Activated naive CD4-positive, alpha-beta T cell treated with anti-CD3 and anti-CD28 coated beads, Interleukin-2, amount 50 U/mL, for 24 hours (primary cell): ENCODE results near the gene TREX2.

Source experiments
- H3K27ac Mint-ChIP-seq: one replicate; pipeline ENCODE4 v1.8.0; 2021; ENCODE audit warnings: mild to moderate bottlenecking, mixed read lengths
- H3K27me3 Mint-ChIP-seq: one replicate; pipeline ENCODE4 v1.8.0; 2021; ENCODE audit warnings: mixed read lengths
- H3K36me3 Mint-ChIP-seq: one replicate; pipeline ENCODE4 v1.8.0; 2021; ENCODE audit warnings: mixed read lengths
- H3K4me1 Mint-ChIP-seq: one replicate; pipeline ENCODE4 v1.8.0; 2021; ENCODE audit warnings: mixed read lengths
- H3K4me3 Mint-ChIP-seq: one replicate; pipeline ENCODE4 v1.8.0; 2021; ENCODE audit warnings: mild to moderate bottlenecking, mixed read lengths
- H3K9me3 Mint-ChIP-seq: one replicate; pipeline ENCODE4 v1.8.0; 2021; ENCODE audit warnings: mixed read lengths

The TREX2 gene

GRCh38 chrX:153450114-153450948, 4.5 kb upstream of the TREX2 start:
- H3K36me3 Mint-ChIP-seq, result no peaks in the 10 kb centered on the region
- H3K4me1 Mint-ChIP-seq, result no peaks in the 10 kb centered on the region
- no peaks in the 10 kb centered on the region for H3K9me3 Mint-ChIP-seq
- no peak overlapping the region for H3K27ac Mint-ChIP-seq
- H3K27me3 Mint-ChIP-seq, result no peaks in the 10 kb centered on the region
- no peak overlapping the region for H3K4me3 Mint-ChIP-seq

- no peaks in the 10 kb centered on the region for H3K9me3 Mint-ChIP-seq
- no peak overlapping the region for H3K4me3 Mint-ChIP-seq
- H3K27me3 Mint-ChIP-seq, result no peaks in the 10 kb centered on the region
- no peak overlapping the region for H3K27ac Mint-ChIP-seq
- no peaks in the 10 kb centered on the region for H3K4me1 Mint-ChIP-seq
- no peaks in the 10 kb centered on the region for H3K36me3 Mint-ChIP-seq
Measured at GRCh38 chrX:153449368-153450113, 3.7 kb upstream of the TREX2 start.

GRCh38 chrX:153448556-153449367, 2.9 kb upstream of the TREX2 start:
- H3K27me3 Mint-ChIP-seq, result no peaks in the 10 kb centered on the region
- H3K9me3 Mint-ChIP-seq, result no peaks in the 10 kb centered on the region
- H3K4me3 Mint-ChIP-seq, result no peak overlapping the region
- H3K4me1 Mint-ChIP-seq, result no peaks in the 10 kb centered on the region
- no peaks in the 10 kb centered on the region for H3K36me3 Mint-ChIP-seq
- H3K27ac Mint-ChIP-seq, result no peak overlapping the region

- H3K27me3 Mint-ChIP-seq, result no peaks in the 10 kb centered on the region
- no peak overlapping the region for H3K27ac Mint-ChIP-seq
- no peaks in the 10 kb centered on the region for H3K4me1 Mint-ChIP-seq
Measured at GRCh38 chrX:153447581-153447960, 1.7 kb upstream of the TREX2 start.

GRCh38 chrX:153446950-153447580, 1.2 kb upstream of the TREX2 start:
- Mint-ChIP-seq H3K27me3 (no peaks in the 10 kb centered on the region), H3K27ac (no peak overlapping the region), H3K4me3 (no peak overlapping the region), H3K9me3 (no peaks in the 10 kb centered on the region), H3K36me3 (no peaks in the 10 kb centered on the region), H3K4me1 (no peaks in the 10 kb centered on the region)

More at GRCh38 chrX:153447581-153447960, 1.7 kb upstream of the TREX2 start:
- Mint-ChIP-seq H3K9me3 (no peaks in the 10 kb centered on the region), H3K4me3 (no peak overlapping the region), H3K36me3 (no peaks in the 10 kb centered on the region)

GRCh38 chrX:153446636-153446936, 730 bp upstream of the TREX2 start:
- no peak overlapping the region for H3K27ac Mint-ChIP-seq
- no peaks in the 10 kb centered on the region for H3K4me1 Mint-ChIP-seq
- H3K4me3 Mint-ChIP-seq, result no peak overlapping the region
- no peaks in the 10 kb centered on the region for H3K9me3 Mint-ChIP-seq
- H3K36me3 Mint-ChIP-seq, result no peaks in the 10 kb centered on the region
- no peaks in the 10 kb centered on the region for H3K27me3 Mint-ChIP-seq

GRCh38 chrX:153445106-153445855, 575 bp downstream of the TREX2 start:
- H3K4me1 Mint-ChIP-seq, result no peaks in the 10 kb centered on the region
- no peaks in the 10 kb centered on the region for H3K27me3 Mint-ChIP-seq
- H3K9me3 Mint-ChIP-seq, result no peaks in the 10 kb centered on the region
- H3K27ac Mint-ChIP-seq, result no peak overlapping the region
- no peaks in the 10 kb centered on the region for H3K36me3 Mint-ChIP-seq
- no peak overlapping the region for H3K4me3 Mint-ChIP-seq

GRCh38 chrX:153444333-153445011, 1.4 kb downstream of the TREX2 start:
- Mint-ChIP-seq H3K27me3 (no peaks in the 10 kb centered on the region), H3K4me1 (no peaks in the 10 kb centered on the region), H3K27ac (no peak overlapping the region), H3K9me3 (no peaks in the 10 kb centered on the region), H3K36me3 (no peaks in the 10 kb centered on the region), H3K4me3 (no peak overlapping the region)

GRCh38 chrX:153443476-153444332, 2.2 kb downstream of the TREX2 start:
- Mint-ChIP-seq H3K27ac (no peak overlapping the region), H3K27me3 (no peaks in the 10 kb centered on the region), H3K4me1 (no peaks in the 10 kb centered on the region), H3K4me3 (no peak overlapping the region), H3K9me3 (no peaks in the 10 kb centered on the region), H3K36me3 (no peaks in the 10 kb centered on the region)

- H3K36me3 Mint-ChIP-seq, result no peaks in the 10 kb centered on the region
- no peaks in the 10 kb centered on the region for H3K4me1 Mint-ChIP-seq
- H3K27ac Mint-ChIP-seq, result no peak overlapping the region
- H3K27me3 Mint-ChIP-seq, result no peaks in the 10 kb centered on the region
- H3K4me3 Mint-ChIP-seq, result no peak overlapping the region
- no peaks in the 10 kb centered on the region for H3K9me3 Mint-ChIP-seq
Measured at GRCh38 chrX:153442463-153442862, 3.4 kb downstream of the TREX2 start.

- Mint-ChIP-seq H3K27me3 (no peaks in the 10 kb centered on the region), H3K36me3 (no peaks in the 10 kb centered on the region), H3K27ac (no peak overlapping the region), H3K4me3 (no peak overlapping the region), H3K4me1 (no peaks in the 10 kb centered on the region), H3K9me3 (no peaks in the 10 kb centered on the region)
Measured at GRCh38 chrX:153441981-153442380, 3.9 kb downstream of the TREX2 start.

GRCh38 chrX:153441296-153441695, 4.6 kb downstream of the TREX2 start:
- no peaks in the 10 kb centered on the region for H3K36me3 Mint-ChIP-seq
- no peaks in the 10 kb centered on the region for H3K27me3 Mint-ChIP-seq
- H3K27ac Mint-ChIP-seq, result no peak overlapping the region
- no peaks in the 10 kb centered on the region for H3K4me1 Mint-ChIP-seq
- no peak overlapping the region for H3K4me3 Mint-ChIP-seq
- H3K9me3 Mint-ChIP-seq, result no peaks in the 10 kb centered on the region

- H3K4me1 Mint-ChIP-seq, result no peaks in the 10 kb centered on the region
- no peaks in the 10 kb centered on the region for H3K36me3 Mint-ChIP-seq
- H3K9me3 Mint-ChIP-seq, result no peaks in the 10 kb centered on the region
- H3K4me3 Mint-ChIP-seq, result no peak overlapping the region
- H3K27ac Mint-ChIP-seq, result no peak overlapping the region
- no peaks in the 10 kb centered on the region for H3K27me3 Mint-ChIP-seq
Measured at GRCh38 chrX:153440556-153441135, 5.2 kb downstream of the TREX2 start.
